Measurements from ENCODE around the gene SYCE1.

DNA sequence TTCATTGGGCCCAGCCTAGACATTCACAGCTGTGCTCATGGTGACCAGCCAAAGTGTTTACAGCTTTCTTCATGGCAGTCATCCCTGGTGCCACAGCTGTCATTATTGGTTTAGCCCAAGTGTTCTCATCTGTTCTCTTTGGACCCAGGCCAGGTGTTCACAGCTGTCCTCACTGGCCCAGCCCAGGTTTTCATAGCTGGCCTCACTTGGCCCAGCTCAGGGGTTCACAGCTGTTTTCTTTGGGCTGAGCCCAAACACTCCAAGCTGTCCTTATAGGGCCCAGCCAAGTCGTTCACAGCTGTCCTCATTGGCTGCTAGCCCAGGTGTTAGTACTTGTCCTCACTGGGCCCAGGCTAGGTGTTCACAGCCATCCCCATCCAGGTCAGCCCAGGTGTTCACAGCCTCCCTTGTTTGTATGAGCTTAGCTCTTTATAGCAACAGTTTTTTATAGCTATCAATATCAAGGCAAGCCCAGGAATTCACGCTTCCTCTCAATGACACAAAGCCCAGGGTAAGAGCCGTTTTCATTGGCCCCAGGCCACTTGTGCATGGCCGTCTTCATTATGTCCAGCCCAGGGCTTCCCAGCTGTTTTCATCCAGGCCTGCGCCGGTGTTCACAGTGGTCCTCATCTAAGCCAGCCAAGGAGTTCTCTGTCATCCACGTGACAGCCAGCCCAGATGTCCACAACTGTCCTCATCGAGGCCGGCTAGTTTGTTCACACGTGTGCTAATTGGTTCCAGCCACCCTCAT, 49.6 kb upstream of the SYCE1 start:
- TF ChIP-seq, protein P1, sequence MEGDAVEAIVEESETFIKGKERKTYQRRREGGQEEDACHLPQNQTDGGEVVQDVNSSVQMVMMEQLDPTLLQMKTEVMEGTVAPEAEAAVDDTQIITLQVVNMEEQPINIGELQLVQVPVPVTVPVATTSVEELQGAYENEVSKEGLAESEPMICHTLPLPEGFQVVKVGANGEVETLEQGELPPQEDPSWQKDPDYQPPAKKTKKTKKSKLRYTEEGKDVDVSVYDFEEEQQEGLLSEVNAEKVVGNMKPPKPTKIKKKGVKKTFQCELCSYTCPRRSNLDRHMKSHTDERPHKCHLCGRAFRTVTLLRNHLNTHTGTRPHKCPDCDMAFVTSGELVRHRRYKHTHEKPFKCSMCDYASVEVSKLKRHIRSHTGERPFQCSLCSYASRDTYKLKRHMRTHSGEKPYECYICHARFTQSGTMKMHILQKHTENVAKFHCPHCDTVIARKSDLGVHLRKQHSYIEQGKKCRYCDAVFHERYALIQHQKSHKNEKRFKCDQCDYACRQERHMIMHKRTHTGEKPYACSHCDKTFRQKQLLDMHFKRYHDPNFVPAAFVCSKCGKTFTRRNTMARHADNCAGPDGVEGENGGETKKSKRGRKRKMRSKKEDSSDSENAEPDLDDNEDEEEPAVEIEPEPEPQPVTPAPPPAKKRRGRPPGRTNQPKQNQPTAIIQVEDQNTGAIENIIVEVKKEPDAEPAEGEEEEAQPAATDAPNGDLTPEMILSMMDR (IDR thresholded peaks at IDR 0.05): no peak
- no peak for TF ChIP-seq POLR2A (IDR thresholded peaks at IDR 0.05)
